Activated CD4-positive, alpha-beta T cell treated with anti-CD3 and anti-CD28 coated beads, Interleukin-2, amount 50 U/mL, for 1 hour (primary cell): ENCODE data around the gene RETREG1.
"Not testable (repeated sequence)": the region's sequence is repeated elsewhere in the genome, so short reads cannot be mapped to it uniquely, and the experiment has no call there.

Source experiments
- DNase-seq: peaks from one replicate; pipeline ENCODE4 v3.0.0-alpha.2; 2020

The RETREG1 gene

DNA sequence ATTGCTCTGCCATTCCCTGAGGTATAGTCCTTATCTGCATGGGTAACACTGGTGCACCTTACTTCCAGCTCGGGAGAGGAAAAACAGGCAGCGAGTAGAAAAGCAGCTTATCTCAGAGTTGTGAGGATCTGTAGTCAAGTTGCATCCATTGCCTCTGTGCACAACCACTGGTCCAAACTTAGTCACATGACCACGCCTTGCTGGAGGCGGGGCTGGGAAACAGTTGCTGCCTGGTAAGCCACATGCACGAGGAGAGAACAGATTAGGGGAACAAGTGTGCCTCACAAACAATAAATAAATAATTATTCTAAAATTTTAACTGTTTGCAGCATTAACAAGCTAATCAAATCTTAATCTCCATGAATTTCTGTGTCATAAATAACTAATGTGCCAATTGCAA, 169.8 kb downstream of the RETREG1 start:
- DNase-seq: no peak

DNA sequence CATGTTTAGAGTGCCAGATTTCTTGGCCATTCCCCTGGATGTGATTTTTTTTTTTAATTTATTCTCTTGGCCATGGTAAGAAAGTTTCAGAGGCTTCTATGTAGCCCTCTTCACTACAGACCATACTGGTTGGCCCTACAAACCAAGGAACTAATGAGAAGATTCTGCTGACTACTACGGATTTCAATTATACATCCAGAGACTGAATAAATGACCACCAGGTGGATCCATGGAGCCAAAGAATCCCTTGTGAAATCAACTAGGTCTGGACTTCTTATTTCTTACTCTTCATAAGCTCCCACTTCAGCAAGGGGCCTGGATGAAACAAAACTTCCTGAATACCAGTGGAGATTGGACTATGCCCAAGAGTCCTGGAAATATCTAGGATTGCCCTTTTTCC, 178.8 kb downstream of the RETREG1 start:
- no peak for DNase-seq

DNA sequence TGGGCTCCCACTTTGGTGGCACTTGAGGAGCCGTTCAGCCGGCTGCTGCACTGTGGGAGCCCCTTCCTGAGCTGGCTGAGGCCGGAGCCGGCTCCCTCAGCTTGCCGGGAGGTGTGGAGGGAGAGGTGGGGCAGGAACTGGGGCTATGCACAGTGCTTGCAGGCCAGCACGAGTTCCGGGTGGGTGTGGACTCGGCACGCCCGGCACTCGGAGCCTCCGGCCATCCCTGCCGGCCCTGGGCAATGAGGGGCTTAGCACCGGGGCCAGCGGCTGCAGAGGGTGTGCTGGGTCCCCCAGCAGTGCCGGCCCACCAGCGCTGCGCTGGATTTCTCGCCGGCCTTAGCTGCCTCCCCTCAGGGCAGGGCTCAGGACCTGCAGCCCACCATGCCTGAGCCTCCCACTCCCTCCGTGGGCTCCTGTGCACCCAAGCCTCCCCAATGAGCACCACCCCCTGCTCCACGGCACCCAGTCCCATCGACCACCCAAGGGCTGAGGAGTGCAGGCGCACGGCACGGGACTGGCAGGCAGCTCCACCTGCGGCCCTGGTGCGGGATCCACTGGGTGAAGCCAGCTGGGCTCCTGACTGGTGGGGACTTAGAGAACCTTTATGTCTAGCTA, 180.6 kb downstream of the RETREG1 start:
- not testable (repeated sequence) for DNase-seq

DNA sequence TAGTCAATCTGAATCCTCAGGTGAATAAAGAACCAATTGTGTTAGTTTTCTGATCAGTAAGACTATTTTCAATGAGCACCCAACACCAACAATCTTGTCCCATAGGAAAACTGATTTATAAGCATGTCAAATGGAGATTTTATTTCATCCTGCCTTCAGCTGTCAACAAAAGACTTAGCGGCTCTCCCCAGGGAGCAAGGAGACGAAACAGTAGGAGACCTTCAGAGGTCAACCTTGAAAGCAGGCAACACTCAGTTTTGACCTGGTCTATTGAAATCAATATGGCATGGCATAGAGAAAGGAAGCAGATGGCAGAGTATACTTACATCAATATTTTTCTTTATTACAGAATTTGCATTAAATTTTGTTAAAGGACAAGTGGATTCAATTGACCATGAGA, 185.3 kb downstream of the RETREG1 start:
- no peak for DNase-seq

DNA sequence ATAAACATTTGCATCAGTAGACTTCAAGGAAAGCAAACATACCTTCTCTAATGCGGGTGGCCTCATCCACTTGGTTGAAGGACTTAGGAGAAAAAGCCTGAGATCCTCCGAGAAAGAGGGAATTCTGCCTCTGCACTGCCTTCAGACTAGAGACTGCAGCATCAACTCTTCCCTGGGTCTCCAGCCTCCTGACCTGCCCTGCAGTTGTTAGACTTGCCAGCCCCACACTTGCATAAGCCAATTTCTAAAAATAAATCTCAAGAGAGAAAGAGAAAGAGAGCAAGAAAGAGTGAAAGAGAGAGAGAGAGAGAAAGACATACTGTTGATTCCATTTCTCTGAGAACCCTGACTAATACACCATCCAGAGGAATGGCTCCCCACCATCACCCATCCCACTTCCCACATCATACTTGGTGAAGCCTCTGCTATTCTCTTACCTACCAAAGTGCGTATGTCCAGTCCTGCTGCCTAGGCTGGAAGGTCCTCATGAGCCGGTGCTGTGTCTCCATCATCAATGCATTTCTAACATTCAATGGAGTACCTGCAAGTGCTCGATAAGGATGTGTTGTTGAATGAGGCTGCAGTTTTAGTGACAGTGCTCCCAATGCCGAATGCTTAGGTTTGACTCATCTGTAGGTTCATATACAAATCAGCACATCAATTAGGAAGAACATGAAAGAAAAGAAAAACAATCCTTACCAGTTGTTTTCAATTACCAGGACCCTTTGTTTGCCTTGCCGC, 186.3 kb downstream of the RETREG1 start:
- no peak for DNase-seq

DNA sequence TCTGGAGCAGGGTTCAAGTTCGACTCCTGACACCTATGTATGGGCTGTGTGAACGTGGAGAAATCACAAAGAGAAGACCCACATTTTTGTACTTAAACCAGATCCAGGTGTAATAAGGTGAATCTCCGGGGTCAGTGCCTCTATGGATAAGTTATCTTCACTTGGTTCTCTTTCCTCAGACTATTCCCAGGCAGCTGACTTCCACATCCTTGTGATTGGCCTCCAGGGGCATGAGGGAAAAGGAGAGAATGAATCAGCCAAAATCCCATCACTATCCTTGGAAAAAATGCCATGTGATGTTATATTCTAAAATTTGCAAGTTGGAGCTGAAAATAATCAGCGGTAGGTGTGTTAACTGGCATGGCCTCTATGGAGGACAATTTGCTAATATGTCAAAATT, 188.4 kb downstream of the RETREG1 start:
- no peak for DNase-seq

DNA sequence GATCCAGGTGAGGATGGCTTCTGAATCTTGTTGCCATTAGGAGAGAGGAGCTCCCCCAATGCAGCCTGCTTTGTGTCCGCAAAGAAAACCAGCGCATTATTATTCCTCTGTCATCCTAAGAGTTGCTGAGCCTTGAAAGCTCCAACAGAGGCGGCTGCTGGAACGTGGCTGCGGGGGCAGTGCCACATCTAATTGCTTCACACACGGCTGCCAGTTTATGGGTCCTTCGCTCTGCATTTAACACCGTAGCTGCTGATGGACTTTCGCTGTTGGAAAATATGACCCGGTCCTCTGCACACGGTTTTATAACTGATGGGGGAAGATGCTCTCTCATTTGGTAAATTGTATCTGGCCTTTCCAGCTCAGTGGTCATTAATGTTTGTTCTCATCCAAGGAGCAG, 189.2 kb downstream of the RETREG1 start:
- DNase-seq: no peak
